GM12801 (cell line): ENCODE data around the gene RASL11A.

Source experiments
- CTCF ChIP-seq: IDR thresholded peaks from one replicate; pipeline ENCODE4 v1.5.1; 2011; ENCODE audit warnings: control low read depth; ENCODE audit not compliant: insufficient read length; ENCODE audit errors: extremely low read depth

Gene RASL11A

GRCh38 chr13:27269114-27269665 is 1.4 kb upstream of the RASL11A start:
- TF ChIP-seq CTCF = no peak

- TF ChIP-seq CTCF = no peak
Measured at GRCh38 chr13:27271570-27272096, 1.0 kb downstream of the RASL11A start.

GRCh38 chr13:27273658-27274425 is 3.2 kb downstream of the RASL11A start:
- TF ChIP-seq CTCF = no peak

GRCh38 chr13:27274631-27275030 is 4.0 kb downstream of the RASL11A start:
- TF ChIP-seq CTCF = no peak

GRCh38 chr13:27276188-27276587 is 5.6 kb downstream of the RASL11A start:
- no peak for TF ChIP-seq CTCF

- TF ChIP-seq CTCF = no peak
Measured at GRCh38 chr13:27279506-27279905, 8.9 kb downstream of the RASL11A start.

- TF ChIP-seq CTCF = no peak
Measured at GRCh38 chr13:27280009-27280656, 9.5 kb downstream of the RASL11A start.
